NCI-H1694 treated with DMSO at 0.1 percent for 48 hours (cell line): ENCODE measurements around the gene ASIP.
"Not testable (repeated sequence)": the region's sequence is repeated elsewhere in the genome, so short reads cannot be mapped to it uniquely, and the experiment has no call there.

ENCODE experiments used
- DNase-seq: peaks from one replicate; lab custom pipeline; 2025; lab: John Stamatoyannopoulos, UW

The ASIP gene

DNA sequence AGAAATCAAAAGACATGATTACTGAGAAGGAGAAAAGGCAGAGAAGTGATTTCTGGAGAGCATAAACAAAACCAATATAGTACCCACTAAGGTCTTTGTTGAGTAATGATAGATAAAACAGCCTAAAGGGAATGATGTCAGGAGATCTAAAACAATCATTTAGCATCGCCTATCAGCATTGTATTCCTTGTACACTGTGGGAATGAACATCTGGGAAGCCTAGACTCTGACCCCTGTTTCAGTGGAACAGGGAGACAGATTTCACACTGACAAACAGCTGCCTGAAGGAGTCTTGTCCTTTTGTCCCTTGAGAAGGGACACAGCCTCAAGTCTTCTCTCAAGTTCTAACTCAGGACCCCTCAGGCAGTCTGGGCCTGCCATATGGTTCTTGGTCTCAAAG, 1.7 kb downstream of the ASIP start:
- no peak for DNase-seq

DNA sequence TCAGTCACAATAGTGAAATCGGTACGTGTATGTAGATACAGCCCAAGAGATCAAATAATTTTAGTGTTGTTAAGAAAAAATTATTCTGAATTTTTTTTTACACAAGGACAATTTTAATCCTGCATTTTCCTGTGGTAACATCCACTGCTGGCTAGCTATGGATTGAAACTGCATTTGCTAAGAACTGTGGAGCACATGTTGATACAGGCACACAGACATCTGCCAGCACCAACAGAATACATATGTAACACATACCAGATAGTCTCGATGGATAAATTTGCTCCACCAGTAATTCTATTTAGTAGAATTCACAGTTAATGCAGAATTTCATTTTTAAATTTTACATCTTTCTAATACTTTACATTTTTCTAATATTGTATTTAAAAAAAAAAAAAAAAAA, 2.2 kb downstream of the ASIP start:
- peak; percentile 50 for DNase-seq

DNA sequence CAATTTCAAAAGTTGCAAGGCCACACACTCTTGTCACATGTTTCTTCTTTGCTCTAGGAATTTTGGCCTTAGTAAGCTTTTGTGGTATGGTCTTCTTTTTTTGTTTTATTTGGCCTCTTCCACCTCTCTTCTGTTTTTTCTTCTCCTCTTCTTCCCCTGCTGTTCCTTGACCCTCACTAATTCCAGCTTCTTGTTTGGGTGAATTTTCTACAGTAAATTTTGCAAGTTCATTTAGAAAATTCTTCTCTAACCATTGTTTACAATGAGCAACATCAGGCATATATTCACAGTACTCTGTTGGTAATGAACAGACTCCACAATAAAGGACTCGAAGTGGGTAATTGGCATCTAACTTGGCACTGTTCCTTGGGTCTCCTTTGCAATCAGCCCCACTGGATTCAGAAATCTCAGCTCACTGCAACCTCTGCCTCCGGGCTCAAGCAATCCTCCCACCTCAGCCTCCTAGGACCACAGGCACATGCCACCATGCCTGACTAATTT, 5.0 kb downstream of the ASIP start:
- no peak for DNase-seq

DNA sequence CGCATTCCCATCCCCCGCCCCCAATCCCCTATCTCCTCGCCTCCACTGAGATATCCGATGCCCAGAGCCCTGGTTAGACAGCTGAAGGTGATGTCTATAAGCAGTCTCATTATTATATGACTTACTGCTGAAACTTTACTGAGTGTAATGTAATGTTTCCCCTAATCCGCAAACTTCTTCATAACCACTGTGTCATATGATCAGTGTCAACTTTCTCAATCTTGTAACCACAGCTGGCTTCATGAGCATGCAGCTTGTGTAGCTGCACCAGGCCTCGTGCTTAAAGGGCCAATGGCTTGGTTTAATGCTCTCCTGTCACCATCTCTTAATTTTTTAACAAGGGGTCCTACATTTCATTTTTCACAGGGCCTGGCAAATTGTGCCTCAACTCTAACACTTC, 8.1 kb downstream of the ASIP start:
- no peak for DNase-seq

DNA sequence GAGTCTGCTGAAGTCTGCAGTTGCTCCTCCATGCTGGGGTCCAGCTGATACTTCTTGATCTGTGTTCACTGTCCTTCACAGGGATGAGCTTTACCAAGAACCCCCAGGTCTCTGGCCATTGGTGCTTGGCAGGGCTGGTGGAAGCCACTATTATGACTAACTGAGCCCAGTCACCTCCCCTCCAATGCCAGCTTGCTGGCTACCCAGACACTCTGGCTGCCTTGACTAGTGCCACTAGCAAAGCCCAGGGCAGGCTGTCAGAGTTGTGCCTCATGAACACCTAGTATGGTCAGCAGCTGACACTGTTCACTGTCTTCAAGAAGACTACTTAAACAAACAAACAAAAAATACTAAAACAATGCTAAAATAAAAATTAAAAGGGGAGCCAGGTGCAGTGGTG, 8.8 kb downstream of the ASIP start:
- DNase-seq, result no peak

DNA sequence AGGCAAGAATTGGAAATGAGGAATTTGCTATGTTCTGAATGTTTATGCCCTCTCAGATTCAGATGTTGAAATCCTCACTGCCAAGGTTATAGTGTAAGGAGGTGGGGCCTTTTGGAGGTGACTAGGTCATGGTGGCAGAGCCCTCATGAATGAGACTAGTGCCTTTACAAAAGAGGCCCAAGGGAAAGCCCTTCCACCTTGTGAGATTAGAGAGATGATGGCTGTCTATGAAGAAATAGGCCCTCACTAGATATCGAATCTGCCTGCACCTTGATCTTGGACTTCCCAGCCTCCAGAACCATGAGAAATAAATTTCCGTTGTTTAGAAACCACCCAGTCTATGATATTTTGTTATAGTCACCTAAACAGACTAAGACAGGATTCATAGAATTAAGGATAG, 10.4 kb downstream of the ASIP start:
- DNase-seq, result no peak

DNA sequence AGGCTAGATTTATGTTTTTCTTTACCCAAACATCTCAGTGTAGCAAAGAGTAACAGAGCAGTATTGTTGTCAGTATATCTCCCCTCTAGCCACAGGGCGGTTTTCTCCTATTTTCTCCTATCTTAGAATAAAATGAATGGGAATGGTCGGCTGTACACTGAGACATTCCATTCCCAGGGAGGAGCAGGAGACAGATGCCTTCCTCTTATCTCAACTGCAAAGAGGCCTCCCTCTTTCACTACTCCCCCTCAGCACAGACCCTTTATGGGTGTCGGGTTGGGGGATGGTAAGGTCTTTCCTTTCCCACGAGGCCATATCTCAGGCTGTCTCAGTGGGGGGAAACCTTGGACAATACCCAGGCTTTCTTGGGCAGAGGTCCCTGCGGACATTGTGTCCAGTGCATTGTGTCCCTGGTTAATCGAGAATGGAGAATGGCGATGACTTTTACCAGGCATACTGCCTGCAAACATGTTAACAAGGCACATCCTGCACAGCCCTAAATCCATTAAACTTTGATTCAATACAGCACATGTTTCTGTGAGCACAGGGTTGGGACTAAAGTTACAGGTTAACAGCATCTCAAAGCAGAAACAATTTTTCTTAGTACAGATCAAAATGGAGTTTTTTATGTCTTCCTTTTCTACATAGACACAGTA, 11.3 kb downstream of the ASIP start:
- DNase-seq, result not testable (repeated sequence)

DNA sequence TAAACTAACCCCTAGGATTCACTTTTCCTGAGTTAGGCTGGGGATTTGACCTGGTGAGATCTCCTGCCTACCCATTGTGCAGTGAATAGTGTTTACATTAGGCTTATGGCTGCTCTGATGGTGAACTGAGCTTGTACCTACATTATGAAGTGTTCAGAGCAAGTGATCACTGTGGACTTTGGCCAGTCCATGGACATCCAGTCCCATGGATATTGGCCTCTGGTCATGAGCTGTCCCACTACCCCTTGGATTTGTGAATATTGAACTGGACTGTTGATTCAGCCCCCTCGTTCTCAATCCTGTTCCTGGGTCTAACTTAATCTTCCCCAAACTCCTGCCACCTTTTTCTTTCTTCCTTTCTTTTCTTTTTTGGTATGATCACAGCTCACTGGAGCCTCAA, 13.8 kb downstream of the ASIP start:
- no peak for DNase-seq

DNA sequence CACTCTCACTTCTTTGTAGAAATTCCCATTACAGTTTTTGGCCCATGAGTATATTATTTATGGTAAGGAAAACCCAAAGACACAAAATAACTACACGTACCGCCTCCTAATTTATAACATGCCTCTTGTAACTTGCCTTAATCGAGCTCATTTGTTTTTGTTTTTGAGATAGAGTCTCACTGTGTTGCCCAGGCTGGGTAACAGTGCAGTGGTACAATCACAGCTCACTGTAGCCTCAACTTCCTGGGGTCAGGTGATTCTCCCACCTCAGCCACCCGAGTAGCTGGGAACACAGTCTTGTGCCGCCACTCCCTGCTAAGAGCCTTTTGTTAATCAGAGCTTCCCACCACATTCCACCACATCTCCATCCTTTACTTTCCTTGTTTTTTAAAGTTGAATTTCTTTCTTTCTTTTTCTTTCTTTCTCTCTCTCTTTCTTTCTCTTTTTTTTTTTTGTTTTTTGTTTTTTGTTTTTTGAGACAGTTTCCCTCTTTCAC, 15.5 kb downstream of the ASIP start:
- no peak for DNase-seq

DNA sequence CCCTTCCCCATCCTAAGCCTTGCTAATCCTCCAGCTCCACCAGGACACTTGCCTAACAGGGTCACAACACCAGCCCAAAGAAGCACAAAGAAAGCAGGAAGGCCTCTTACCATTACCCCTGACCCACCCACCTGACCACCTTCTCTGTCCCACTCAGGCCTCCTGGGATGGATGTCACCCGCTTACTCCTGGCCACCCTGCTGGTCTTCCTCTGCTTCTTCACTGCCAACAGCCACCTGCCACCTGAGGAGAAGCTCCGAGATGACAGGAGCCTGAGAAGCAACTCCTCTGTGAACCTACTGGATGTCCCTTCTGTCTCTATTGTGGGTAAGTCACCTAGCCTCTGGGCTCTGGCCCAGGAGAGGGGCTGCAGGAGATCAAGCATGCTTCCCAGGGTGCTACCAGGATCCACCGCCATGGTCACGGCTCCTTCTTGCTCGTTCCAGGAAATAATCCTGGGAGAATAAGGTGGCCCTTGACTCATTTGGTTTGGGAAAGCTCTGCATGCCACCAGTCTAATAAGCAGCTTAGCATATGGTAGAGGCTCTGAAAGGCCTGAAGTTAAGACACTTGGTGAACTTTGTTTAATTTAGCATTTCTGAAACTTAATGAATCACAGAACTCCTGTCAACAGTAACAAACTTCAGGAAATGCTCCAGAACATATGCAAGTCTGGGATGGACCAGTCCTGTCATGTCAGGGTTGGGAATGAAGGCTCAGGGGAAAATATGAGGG, 19.2 kb downstream of the ASIP start:
- no peak for DNase-seq

DNA sequence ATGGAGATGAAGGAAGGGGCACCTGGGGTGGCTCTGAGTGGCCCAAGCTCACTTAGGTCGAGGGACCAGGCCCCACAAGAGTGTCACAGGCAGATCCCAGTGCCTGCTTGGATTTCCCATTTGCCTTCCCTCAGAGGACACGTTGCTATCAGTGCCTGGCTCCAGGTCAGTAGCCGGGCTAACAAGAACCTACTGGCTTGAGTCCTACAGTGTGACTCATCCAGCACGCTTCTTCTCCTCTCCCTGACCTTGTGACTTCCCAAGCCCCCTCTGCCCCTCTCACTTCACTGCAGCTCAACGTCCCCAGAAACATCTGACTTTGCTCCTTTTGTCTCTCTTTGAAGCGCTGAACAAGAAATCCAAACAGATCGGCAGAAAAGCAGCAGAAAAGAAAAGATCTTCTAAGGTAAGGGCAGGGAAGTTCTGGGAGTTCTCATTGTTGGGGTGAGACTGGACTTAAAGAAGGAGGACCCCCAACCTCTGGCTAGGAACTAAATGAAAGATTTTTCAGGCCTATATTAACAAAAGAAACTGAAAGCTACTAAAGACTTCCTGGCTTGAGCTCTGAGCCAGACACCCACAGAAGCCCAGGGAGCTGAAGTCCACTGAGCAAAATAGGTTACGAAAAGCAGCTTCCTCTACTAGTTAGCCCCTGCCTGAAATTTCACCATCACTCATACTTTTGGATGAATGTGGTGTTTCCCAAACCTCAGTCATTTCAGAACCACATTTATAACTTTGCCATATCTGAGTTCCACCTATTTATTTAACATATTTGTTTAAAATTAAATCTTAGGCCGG, 21.5 kb downstream of the ASIP start:
- no peak for DNase-seq

DNA sequence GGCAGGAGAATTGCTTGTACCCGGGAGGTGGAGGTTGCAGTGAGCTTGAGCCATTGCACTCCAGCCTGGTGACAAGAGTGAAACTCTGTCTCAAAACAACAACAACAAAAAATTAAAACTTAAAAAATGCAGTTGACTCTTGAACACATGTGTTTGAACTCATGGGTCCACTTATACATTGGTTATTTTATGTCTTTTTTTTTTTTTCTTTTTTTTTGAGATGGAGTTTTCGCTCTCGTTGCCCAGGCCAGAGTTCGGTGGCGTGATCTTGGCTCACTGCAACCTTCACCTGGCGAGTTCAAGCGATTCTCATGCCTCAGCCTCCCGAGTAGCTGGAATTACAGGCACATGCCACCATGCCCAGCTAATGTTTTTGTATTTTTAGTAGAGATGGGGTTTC, 22.2 kb downstream of the ASIP start:
- DNase-seq, result not testable (repeated sequence)

DNA sequence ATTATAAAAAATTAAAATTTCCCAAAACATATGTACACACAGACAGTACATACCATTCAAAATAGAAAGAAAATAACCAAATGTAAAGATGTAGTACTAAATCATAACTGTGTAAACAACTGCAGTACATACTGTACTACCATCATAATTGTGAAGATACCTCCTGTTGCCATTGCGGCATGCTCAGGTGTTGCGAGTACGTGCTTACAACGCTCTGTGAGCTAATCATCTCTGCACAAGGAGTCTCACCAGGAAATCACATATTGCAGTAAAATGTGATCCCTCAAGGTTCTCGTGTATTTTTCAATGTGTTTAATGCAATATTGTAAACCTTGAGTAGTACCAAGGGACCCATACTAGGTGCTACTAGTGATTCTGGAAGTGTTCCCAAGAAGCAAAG, 22.9 kb downstream of the ASIP start:
- no peak for DNase-seq

DNA sequence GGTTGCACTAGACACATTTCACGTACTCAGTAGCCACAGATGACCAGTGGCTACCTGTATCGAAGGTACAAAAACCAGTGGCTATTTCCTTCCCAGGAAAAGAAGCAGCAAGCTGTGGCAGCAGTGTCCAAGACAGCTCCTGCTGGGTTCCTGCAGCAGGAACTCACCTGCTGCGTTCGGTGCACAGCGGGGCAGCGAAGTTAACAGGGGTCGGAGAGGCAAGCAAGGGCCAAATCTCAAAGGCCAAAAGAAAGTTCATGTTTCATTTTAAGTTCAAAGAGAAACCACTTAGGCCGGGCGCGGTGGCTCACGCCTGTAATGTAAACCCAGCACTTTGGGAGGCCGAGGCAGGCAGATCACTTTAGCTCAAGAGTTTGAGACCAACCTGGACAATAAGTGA, 26.9 kb downstream of the ASIP start:
- no peak for DNase-seq

DNA sequence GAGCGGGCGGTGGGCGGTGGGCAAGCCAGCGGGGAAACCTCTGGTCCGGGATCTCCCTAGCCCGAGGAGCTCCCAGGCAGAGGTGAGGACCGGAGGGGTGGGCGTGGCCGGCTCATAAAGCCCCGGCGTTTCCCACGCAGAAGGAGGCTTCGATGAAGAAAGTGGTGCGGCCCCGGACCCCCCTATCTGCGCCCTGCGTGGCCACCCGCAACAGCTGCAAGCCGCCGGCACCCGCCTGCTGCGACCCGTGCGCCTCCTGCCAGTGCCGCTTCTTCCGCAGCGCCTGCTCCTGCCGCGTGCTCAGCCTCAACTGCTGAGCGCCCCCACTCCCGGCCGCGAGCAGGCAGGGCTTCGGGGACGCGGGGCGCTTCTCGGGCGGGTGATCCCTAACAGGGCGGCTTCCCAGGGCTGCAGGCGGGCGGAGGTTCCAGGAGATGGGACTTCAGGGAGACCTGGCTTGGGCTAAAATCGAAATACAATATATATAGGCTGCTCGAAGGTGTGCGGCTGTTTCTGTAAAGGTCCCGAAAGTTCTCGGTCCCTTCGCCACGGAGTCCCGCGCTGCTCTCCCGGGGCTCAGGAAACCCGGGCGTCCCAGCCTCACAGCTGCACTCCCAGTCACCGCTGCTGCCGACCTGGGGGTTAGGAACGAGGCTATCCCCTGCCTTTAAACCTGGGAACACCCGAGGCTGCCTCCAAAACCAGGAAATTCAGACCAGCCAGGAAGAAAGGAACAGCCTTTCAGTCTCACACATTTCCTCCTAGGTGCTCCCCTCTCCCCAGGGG, 27.8 kb downstream of the ASIP start:
- no peak for DNase-seq

DNA sequence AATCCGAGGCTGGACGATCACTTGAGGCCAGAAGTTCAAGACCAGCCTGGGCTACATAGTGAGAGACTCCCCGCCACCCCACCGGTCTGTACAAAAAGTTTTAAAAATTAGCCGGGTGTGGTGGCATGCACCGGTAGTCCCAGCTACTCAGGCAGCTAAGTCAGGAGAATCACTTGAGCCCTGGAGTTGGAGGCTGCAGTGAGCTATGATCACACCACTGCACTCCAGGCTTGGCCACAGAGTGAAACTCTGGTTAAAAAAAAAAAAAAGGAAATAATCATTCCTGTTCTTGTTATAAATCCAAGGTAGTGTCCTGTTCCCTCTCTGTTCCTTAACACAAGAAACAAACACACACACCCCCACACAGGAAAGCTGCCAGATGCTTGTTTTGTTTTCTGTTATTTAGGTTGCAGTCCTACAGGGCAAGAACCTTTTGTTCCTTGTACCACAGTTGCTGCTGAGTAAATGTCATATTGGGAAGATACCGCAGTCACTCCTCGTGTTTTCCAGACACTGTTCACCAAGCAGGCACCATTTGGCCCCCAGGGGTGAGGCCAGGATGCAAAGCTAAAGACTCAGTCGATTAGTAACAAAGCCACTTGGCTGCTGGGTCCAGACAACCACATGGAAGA, 28.9 kb downstream of the ASIP start:
- no peak for DNase-seq

DNA sequence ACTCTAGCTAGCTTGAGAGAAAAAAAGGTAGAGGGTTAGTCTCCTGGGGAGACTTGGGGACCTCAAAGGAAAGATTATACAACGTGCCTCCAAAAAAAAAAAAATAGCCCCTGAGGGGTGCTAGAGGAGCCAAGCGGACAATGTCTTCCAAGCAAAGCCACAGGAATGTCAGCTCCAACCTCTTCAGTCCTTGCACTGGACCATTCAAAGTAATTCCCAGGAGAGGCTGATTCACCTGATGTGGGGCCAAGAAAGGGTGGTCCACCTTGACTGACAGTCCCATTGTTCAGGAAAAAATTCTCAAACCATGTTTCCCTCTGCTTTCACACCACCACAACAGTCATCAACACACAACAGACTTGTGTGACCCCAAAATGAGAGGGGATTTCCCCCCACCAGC, 30.7 kb downstream of the ASIP start:
- no peak for DNase-seq

DNA sequence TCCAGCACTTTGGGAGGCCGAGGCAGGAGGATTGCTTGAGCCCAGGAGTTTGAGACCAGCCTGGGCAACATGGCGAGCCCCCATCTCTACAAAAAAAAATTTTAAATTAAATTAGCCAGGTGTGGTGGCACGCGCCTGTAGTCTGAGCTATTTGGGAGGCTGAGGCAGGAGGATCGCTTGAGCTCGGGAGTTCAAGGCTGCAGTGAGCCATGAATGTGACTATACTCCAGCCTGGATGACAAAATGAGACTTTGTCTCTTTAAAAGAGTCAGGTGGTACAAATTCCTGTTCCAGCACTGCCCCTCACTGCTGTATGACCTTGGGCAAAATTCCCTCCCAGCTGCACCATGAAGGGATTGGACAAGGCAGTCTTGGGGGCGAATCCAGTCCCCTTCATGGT, 33.5 kb downstream of the ASIP start:
- DNase-seq, result no peak

DNA sequence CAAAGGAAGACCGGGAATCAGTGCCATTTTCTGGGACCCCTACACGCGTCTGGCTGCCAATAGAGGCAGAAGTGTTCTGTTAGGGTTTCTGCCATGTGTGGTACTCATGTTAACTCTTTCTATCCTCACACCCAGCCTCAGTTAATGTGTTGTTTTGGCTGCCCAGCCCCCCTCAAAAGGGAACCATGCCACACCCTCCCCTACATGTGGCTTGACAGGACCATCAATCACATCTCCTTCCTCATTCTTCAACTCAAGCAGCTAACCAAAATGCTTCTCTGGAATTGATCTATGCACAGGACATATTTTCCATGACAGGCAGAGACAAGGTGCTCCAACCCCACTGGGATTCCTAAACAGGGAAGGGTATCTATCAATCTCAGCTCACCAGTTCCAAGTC, 40.0 kb downstream of the ASIP start:
- no peak for DNase-seq

DNA sequence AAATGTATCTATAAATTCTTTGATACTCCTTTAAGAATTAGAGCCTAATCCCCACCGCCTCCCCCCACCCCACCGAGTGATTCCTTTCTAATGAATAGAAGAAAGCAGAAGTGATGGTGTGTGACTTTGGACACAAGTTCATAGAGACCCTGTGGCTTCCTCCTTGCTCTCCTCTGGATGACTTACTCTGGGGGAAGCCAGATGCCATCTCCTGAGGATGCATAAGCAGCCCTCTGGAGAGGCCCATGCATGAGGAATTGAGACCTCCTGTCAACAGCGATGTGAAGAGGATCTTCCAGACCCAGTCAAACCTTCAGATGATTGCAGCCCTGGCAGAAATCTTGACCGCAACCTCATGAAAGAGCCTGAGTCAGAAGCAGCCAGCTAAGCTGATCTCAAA, 40.8 kb downstream of the ASIP start:
- no peak for DNase-seq

DNA sequence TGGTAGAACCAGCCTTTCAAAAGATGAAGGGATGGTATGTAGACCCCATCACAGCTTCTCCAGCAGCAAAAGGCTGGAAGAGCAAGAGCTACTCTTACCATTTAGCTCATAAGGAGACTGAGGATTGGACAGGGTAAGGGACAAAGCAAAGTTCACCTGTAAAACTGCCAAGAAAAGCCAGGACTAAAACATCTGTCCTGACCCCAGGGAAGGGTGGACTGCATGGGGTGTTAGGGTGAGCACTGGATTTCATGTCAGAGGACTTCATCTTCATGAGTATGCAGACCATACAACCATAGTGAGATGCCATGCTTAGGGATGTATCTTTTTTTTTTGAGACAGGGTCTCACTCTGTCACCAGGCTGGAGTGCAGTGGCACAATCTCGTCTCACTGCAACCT, 42.6 kb downstream of the ASIP start:
- DNase-seq, result no peak

DNA sequence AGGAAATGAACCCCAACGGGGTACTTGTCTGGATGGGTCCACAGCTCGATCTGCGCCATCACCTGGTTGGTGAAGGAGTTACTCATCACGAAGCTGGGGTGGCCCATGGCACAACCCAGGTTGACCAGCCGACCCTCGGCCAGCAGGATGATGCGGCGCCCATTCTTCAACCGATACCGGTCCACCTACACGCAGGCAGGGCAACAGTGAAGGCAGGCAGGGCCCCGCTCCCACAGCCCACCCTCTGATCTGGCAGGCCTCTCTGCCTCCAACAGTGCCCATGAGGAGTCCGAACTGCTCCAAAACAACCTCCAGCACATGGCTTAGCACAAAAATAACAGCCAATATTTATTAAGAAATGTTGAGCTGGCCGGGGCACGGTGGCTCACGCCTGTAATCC, 44.2 kb downstream of the ASIP start:
- no peak for DNase-seq
